CD4-positive, alpha-beta T cell (primary cell): ENCODE measurements around the gene WBP1L. TPM values are rescaled to one million over a fixed set of nuclear protein-coding genes. Genes with fewer than 3 reads are reported as not detected.

ENCODE experiments used
- ATAC-seq: fragments of 200-7000 bp; cut with Tn5 transposase; one replicate; pipeline ENCODE4 v1.10.0; 2022; ENCODE audit warnings: mild to moderate bottlenecking; ENCODE audit not compliant: poor library complexity
- CTCF ChIA-PET: fragments of 350-600 bp; sonication (Branson Sonifier 250); formaldehyde crosslinking; loops from one replicate; lab custom pipeline; 2021; ENCODE audit warnings: antibody characterized with exemption, inconsistent platforms; lab: Charles Lee
- POLR2A ChIA-PET: fragments of 350-600 bp; sonication (Branson Sonifier 250); formaldehyde crosslinking; loops from one replicate; lab custom pipeline; 2021; ENCODE audit warnings: antibody characterized with exemption, inconsistent platforms; lab: Charles Lee
- DNase-seq, 14 experiments: peaks; one replicate each; pipeline ENCODE4 v3.0.0-alpha.2; 2013 to 2020; ENCODE audit warnings: mixed read lengths in 2 of 14
- H3K27ac ChIP-seq, 2 donors: one replicate each; pipeline versions ENCODE4 v1.5.1 to v1.7.0; 2013; ENCODE audit warnings: low read length in 2 of 2, low read depth in 1 of 2, mild to moderate bottlenecking in 1 of 2
- H3K27me3 ChIP-seq, 2 experiments: 1 replicate in 1 of 2; 2 replicates in 1 of 2; pipeline versions ENCODE4 v1.6.1 to v1.7.0; 2013; ENCODE audit warnings: low read length in 2 of 2, control low read depth in 1 of 2, mild to moderate bottlenecking in 1 of 2, moderate library complexity in 1 of 2; ENCODE audit not compliant: insufficient read depth in 2 of 2, control insufficient read depth in 1 of 2
- H3K36me3 ChIP-seq: one replicate; pipeline ENCODE4 v1.6.1; 2013; ENCODE audit warnings: low read length, control low read depth; ENCODE audit not compliant: insufficient read depth
- H3K4me1 ChIP-seq: one replicate; pipeline ENCODE4 v1.6.1; 2013; ENCODE audit warnings: low read length, control low read depth; ENCODE audit not compliant: insufficient read depth
- H3K4me3 ChIP-seq: one replicate; pipeline ENCODE4 v1.5.1; 2013; ENCODE audit warnings: mild to moderate bottlenecking, low read length, moderate library complexity
- H3K9me3 ChIP-seq, 2 experiments: 1 replicate in 1 of 2; 2 replicates in 1 of 2; pipeline versions ENCODE4 v1.6.1 to v1.7.0; 2013; ENCODE audit warnings: low read length in 2 of 2, mild to moderate bottlenecking in 2 of 2, control low read depth in 1 of 2, moderate library complexity in 1 of 2; ENCODE audit not compliant: control insufficient read depth in 1 of 2, insufficient read depth in 1 of 2
- H3K27ac Mint-ChIP-seq: one replicate; pipeline ENCODE4 v1.8.0; 2020; ENCODE audit warnings: mixed read lengths
- H3K27me3 Mint-ChIP-seq: one replicate; pipeline ENCODE4 v1.8.0; 2021; ENCODE audit warnings: mixed read lengths
- H3K36me3 Mint-ChIP-seq: one replicate; pipeline ENCODE4 v1.8.0; 2021; ENCODE audit warnings: low read depth, mixed read lengths
- H3K4me1 Mint-ChIP-seq: one replicate; pipeline ENCODE4 v1.8.0; 2021; ENCODE audit warnings: low read depth, mixed read lengths
- H3K4me3 Mint-ChIP-seq: one replicate; pipeline ENCODE4 v1.8.0; 2020; ENCODE audit warnings: mild to moderate bottlenecking, mixed read lengths
- H3K9me3 Mint-ChIP-seq: one replicate; pipeline ENCODE4 v1.8.0; 2020; ENCODE audit warnings: mixed read lengths
- CTCF ChIP-seq: fragments of 200-600 bp; IDR thresholded peaks from one replicate; pipeline ENCODE4 v1.8.0; 2022; ENCODE audit warnings: antibody characterized with exemption, mild to moderate bottlenecking
- intact Hi-C, 2 experiments: fragments of 100-400 bp; cut with DNase I in 1 of 2; cut with micrococcal nuclease in 1 of 2; formaldehyde crosslinking; loops; one replicate each; pipeline versions ENCODE4 v1.15.1 to v1.9.0; 2023 to 2025; cut with DNase I, micrococcal nuclease
- total RNA-seq, 174 experiments: library from RNA in 2 of 174; stranded (reverse) in 2 of 174; gene quantifications; one replicate each; pipeline ENCODE4 v1.2.3 and lab custom pipeline; 2021 to 2026

The WBP1L gene
- total RNA-seq, 2 experiments from 2014 or later = 6.1 to 6.5 TPM

GRCh38 chr10:102718220-102718619 lies 25.5 kb upstream of the WBP1L start:
- Histone ChIP-seq H3K4me3 (no peak overlapping the region), H3K36me3 (peaks cover 5% of the 10 kb centered on the region), H3K27me3 (no peaks in the 10 kb centered on the region), H3K4me1 (peaks cover 29% of the 10 kb centered on the region), H3K27ac (no peak overlapping the region), H3K9me3 (no peaks in the 10 kb centered on the region)
- ChIA-PET POLR2A (no interaction called here), CTCF (no interaction called here)
- Mint-ChIP-seq H3K4me3 (no peak overlapping the region), H3K27ac (peak overlapping the region; percentile 41), H3K27me3 (no peaks in the 10 kb centered on the region), H3K4me1 (peaks cover 54% of the 10 kb centered on the region), H3K36me3 (peaks cover 30% of the 10 kb centered on the region), H3K9me3 (no peaks in the 10 kb centered on the region)
- DNase-seq (no peak), ATAC-seq (no peak)
- intact Hi-C loops = loop anchor here in 1 of 2 experiments (10.0 kb wide), 2 partner anchors 563 to 1363 kb away; partner anchors contain the start of genes BTRC and NOLC1
- TF ChIP-seq CTCF = no peak

- no peak overlapping the region for H3K27ac Mint-ChIP-seq
- ATAC-seq (no peak), DNase-seq (no peak)
- no peaks in the 10 kb centered on the region for H3K27me3 ChIP-seq
- no peak for TF ChIP-seq CTCF
- peaks cover 5% of the 10 kb centered on the region for H3K36me3 ChIP-seq
- H3K27me3 Mint-ChIP-seq = no peaks in the 10 kb centered on the region
- H3K4me1 Mint-ChIP-seq = peaks cover 43% of the 10 kb centered on the region
- peaks cover 34% of the 10 kb centered on the region for H3K36me3 Mint-ChIP-seq
- no peak overlapping the region for H3K27ac ChIP-seq
- H3K4me1 ChIP-seq = peaks cover 17% of the 10 kb centered on the region
- no peaks in the 10 kb centered on the region for H3K9me3 ChIP-seq
- no peak overlapping the region for H3K4me3 ChIP-seq
- H3K4me3 Mint-ChIP-seq = no peak overlapping the region
- ChIA-PET POLR2A (interaction anchor here (1.1 kb wide), 1 partner anchor 45 kb away, joined by 3 read pairs; no protein-coding TSS in a partner anchor), CTCF (interaction anchor here (1.0 kb wide), 1 partner anchor 15 kb away, joined by 3 read pairs; no protein-coding TSS in a partner anchor)
- intact Hi-C loops = loop anchor here in 1 of 2 experiments (10.0 kb wide), 1 partner anchor 354 kb away; no protein-coding TSS in a partner anchor
- no peaks in the 10 kb centered on the region for H3K9me3 Mint-ChIP-seq
These were observed 23.4 kb upstream of the WBP1L start for GRCh38 chr10:102720337-102720736.

GRCh38 chr10:102720775-102721301 lies 22.9 kb upstream of the WBP1L start:
- no peak for ATAC-seq
- ChIA-PET CTCF (no interaction called here), POLR2A (interaction anchor here (1.1 kb wide), 2 partner anchors 46 to 79 kb away, joined by 3 to 5 read pairs; no protein-coding TSS in a partner anchor)
- Mint-ChIP-seq H3K27ac (no peak overlapping the region), H3K9me3 (no peaks in the 10 kb centered on the region), H3K36me3 (peaks cover 35% of the 10 kb centered on the region), H3K4me1 (peaks cover 39% of the 10 kb centered on the region), H3K27me3 (no peaks in the 10 kb centered on the region), H3K4me3 (no peak overlapping the region)
- Histone ChIP-seq H3K27ac (no peak overlapping the region), H3K27me3 (no peaks in the 10 kb centered on the region), H3K9me3 (no peaks in the 10 kb centered on the region), H3K36me3 (peaks cover 5% of the 10 kb centered on the region), H3K4me3 (no peak overlapping the region), H3K4me1 (peaks cover 13% of the 10 kb centered on the region)
- DNase-seq = no peak
- intact Hi-C loops = loop anchor here in 1 of 2 experiments (10.0 kb wide), 1 partner anchor 354 kb away; no protein-coding TSS in a partner anchor
- TF ChIP-seq CTCF = no peak
